RWPE2 (cell line): Measurements from ENCODE around the gene OMP.

ENCODE experiments used
- ATAC-seq: fragments of 200-7000 bp; cut with Tn5 transposase; 3 replicates; pipeline ENCODE4 v1.9.1; 2021; ENCODE audit warnings: low read depth
- DNase-seq: peaks from one replicate; pipeline ENCODE4 v3.0.0-alpha.2; 2020; ENCODE audit warnings: low spot score
- H3K27ac ChIP-seq: fragments of 450-650 bp; 2 replicates; pipeline ENCODE4 v1.5.1; 2017; ENCODE audit warnings: mild to moderate bottlenecking; ENCODE audit not compliant: poor library complexity, severe bottlenecking
- H3K27me3 ChIP-seq: fragments of 250-450 bp; sonication (Bioruptor Pico); 2 replicates; pipeline ENCODE4 v1.5.1; 2021; ENCODE audit warnings: mild to moderate bottlenecking, moderate library complexity; ENCODE audit not compliant: insufficient read depth, poor library complexity, severe bottlenecking
- H3K36me3 ChIP-seq: fragments of 250-450 bp; sonication (Bioruptor Pico); 2 replicates; pipeline ENCODE4 v1.5.1; 2020; ENCODE audit warnings: low read depth, mild to moderate bottlenecking, moderate library complexity
- H3K4me1 ChIP-seq: fragments of 250-450 bp; sonication (Bioruptor Pico); 2 replicates; pipeline ENCODE4 v1.5.1; 2021; ENCODE audit warnings: mild to moderate bottlenecking, moderate library complexity; ENCODE audit not compliant: insufficient read depth, poor library complexity, severe bottlenecking
- H3K4me3 ChIP-seq: fragments of 250-450 bp; sonication (Bioruptor Pico); 2 replicates; pipeline ENCODE4 v1.5.1; 2021; ENCODE audit warnings: mild to moderate bottlenecking, moderate library complexity; ENCODE audit not compliant: severe bottlenecking
- H3K9me3 ChIP-seq: fragments of 250-450 bp; sonication (Bioruptor Pico); 2 replicates; pipeline ENCODE4 v1.5.1; 2021; ENCODE audit warnings: mild to moderate bottlenecking, moderate library complexity; ENCODE audit not compliant: severe bottlenecking
- CTCF ChIP-seq: fragments of 450-650 bp; IDR thresholded peaks from one replicate; pipeline ENCODE4 v1.5.1; 2017; ENCODE audit warnings: mild to moderate bottlenecking, moderate library complexity; ENCODE audit not compliant: poor library complexity, severe bottlenecking

OMP gene

DNA sequence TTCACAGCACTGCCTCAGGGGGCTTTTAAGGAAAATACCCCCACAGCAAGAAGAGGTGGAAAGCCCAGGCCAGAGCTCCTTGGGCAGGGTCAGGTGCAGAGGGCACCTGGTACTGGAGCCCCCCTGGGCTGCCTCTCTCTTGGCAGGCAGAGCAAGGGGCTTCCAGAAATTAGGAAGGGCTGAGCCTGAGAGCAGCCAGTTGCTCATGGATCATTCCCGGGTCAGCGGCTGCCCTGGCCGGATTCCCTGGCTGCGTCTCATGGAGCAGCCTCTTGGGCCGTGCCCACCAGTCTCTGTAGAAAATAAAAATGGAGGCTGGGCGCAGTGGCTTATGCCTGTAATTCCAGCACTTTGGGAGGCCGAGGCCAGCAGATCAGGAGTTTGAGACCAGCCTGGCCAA, 10.3 kb upstream of the OMP start:
- no peak for ATAC-seq

DNA sequence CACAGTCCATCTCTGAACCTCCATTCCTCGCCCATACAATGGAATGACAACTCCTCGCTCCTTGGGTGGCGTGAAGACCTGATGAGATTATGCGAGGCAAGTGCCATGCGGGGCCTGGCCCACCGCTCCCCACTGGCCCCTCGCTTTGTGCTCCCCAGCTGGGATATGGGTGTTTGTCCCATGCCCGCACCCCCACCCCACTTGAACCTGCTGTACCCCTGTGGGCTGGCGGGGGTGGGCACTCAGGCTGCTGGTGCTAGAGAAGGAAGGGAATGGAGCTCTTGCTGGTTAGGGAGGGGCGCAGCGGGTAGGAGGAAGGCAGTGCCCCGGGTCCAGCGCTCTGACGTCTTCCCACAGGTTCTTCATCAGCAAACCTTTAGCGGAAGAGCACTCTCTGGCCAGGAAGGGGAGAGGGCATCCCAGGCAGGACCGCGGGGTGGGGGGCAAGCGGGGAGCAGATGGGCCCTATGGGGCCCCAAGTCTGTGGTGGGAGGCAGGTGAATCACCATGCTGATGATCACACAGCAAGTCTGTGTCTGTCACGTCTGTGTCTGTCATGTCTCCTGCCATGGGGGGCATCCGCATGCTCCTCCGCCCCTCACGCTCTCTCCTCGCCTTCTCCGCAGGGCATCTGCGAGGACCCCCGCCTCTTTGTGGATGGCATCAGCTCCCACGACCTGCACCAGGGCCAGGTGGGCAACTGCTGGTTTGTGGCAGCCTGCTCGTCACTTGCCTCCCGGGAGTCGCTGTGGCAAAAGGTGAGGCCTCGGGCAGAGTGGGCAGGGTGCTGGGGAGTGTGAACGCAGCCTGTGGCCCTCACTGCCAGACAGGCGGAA, 9.4 kb upstream of the OMP start:
- no peak overlapping the region for H3K27ac ChIP-seq
- no peaks in the 10 kb centered on the region for H3K9me3 ChIP-seq
- TF ChIP-seq CTCF = no peak
- no peak overlapping the region for H3K4me3 ChIP-seq
- no peak for ATAC-seq
- no peaks in the 10 kb centered on the region for H3K27me3 ChIP-seq
- H3K4me1 ChIP-seq = no peaks in the 10 kb centered on the region
- DNase-seq = peak; percentile 60
- H3K36me3 ChIP-seq = no peaks in the 10 kb centered on the region

More for the DNA sequence above, 10.3 kb upstream of the OMP start:
- Histone ChIP-seq H3K9me3 (no peaks in the 10 kb centered on the region), H3K36me3 (no peaks in the 10 kb centered on the region), H3K27ac (no peak overlapping the region), H3K4me1 (no peaks in the 10 kb centered on the region), H3K27me3 (no peaks in the 10 kb centered on the region), H3K4me3 (no peak overlapping the region)
- peak; percentile 27 for DNase-seq
- TF ChIP-seq CTCF = no peak

GRCh38 chr11:77093987-77094840, 8.4 kb upstream of the OMP start:
- Histone ChIP-seq H3K9me3 (no peaks in the 10 kb centered on the region), H3K4me1 (no peaks in the 10 kb centered on the region), H3K4me3 (no peak overlapping the region), H3K27me3 (no peaks in the 10 kb centered on the region), H3K27ac (no peak overlapping the region), H3K36me3 (no peaks in the 10 kb centered on the region)
- no peak for TF ChIP-seq CTCF
- DNase-seq (peak; percentile 12), ATAC-seq (no peak)

- Histone ChIP-seq H3K9me3 (no peaks in the 10 kb centered on the region), H3K4me3 (no peak overlapping the region), H3K36me3 (no peaks in the 10 kb centered on the region), H3K27me3 (no peaks in the 10 kb centered on the region), H3K27ac (no peak overlapping the region), H3K4me1 (no peaks in the 10 kb centered on the region)
- DNase-seq (peak; percentile 49), ATAC-seq (no peak)
- no peak for TF ChIP-seq CTCF
Measured at GRCh38 chr11:77094841-77095365, 7.7 kb upstream of the OMP start.
